Panc1 (cell line): ENCODE measurements around the gene SPACA6.

Source experiments
- POLR2AphosphoS5 ChIP-seq: IDR thresholded peaks from 2 replicates; pipeline ENCODE4 v1.6.1; 2012; ENCODE audit warnings: mild to moderate bottlenecking, low read depth, low read length, moderate library complexity
- TCF7L2 ChIP-seq: IDR thresholded peaks from 2 replicates; pipeline ENCODE4 v1.6.1; 2011; ENCODE audit warnings: mild to moderate bottlenecking, low read depth, low read length, inconsistent platforms
- TF ChIP-seq, protein P1 (sequence below): fragments of 450-650 bp; IDR thresholded peaks from 2 replicates; pipeline ENCODE4 v1.5.1; 2017; ENCODE audit warnings: mild to moderate bottlenecking
- TF ChIP-seq, protein P2 (sequence below), 2 experiments: IDR thresholded peaks; 2 replicates each; pipeline ENCODE4 v1.6.1; 2011 to 2012; ENCODE audit warnings: low read depth in 2 of 2, control low read depth in 1 of 2, low read length in 1 of 2, mild to moderate bottlenecking in 1 of 2, moderate library complexity in 1 of 2; ENCODE audit not compliant: insufficient read depth in 1 of 2

DNA sequence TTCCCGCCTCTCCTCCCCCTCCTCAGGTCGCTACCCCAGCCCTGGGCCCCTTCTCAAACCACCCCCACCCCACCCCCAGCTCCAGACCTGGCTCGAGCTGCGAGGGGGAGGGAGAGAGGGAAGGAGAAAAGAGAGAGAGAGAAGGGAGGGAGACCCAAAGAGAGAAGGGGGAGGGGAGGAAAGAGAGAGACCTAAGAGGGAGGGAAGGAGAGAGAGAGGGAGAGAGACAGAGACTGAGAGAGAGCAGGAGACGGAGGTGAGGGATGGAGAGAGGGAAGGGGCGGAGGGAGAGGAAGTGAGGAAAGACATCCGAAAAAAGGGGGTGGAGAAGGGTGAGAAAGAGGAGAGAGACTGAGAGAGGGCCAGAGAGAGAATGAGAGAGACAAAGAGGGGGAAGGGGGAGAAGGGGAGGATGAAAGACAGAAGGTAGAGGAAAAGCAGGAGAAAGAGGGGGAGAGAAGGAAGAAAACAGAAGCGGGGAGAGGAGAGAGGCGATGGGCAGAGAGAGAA, 2.0 kb upstream of the SPACA6 start:
- TF ChIP-seq, protein P1, sequence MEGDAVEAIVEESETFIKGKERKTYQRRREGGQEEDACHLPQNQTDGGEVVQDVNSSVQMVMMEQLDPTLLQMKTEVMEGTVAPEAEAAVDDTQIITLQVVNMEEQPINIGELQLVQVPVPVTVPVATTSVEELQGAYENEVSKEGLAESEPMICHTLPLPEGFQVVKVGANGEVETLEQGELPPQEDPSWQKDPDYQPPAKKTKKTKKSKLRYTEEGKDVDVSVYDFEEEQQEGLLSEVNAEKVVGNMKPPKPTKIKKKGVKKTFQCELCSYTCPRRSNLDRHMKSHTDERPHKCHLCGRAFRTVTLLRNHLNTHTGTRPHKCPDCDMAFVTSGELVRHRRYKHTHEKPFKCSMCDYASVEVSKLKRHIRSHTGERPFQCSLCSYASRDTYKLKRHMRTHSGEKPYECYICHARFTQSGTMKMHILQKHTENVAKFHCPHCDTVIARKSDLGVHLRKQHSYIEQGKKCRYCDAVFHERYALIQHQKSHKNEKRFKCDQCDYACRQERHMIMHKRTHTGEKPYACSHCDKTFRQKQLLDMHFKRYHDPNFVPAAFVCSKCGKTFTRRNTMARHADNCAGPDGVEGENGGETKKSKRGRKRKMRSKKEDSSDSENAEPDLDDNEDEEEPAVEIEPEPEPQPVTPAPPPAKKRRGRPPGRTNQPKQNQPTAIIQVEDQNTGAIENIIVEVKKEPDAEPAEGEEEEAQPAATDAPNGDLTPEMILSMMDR, result no peak
- TF ChIP-seq POLR2AphosphoS5, result no peak
- TF ChIP-seq, protein P2, sequence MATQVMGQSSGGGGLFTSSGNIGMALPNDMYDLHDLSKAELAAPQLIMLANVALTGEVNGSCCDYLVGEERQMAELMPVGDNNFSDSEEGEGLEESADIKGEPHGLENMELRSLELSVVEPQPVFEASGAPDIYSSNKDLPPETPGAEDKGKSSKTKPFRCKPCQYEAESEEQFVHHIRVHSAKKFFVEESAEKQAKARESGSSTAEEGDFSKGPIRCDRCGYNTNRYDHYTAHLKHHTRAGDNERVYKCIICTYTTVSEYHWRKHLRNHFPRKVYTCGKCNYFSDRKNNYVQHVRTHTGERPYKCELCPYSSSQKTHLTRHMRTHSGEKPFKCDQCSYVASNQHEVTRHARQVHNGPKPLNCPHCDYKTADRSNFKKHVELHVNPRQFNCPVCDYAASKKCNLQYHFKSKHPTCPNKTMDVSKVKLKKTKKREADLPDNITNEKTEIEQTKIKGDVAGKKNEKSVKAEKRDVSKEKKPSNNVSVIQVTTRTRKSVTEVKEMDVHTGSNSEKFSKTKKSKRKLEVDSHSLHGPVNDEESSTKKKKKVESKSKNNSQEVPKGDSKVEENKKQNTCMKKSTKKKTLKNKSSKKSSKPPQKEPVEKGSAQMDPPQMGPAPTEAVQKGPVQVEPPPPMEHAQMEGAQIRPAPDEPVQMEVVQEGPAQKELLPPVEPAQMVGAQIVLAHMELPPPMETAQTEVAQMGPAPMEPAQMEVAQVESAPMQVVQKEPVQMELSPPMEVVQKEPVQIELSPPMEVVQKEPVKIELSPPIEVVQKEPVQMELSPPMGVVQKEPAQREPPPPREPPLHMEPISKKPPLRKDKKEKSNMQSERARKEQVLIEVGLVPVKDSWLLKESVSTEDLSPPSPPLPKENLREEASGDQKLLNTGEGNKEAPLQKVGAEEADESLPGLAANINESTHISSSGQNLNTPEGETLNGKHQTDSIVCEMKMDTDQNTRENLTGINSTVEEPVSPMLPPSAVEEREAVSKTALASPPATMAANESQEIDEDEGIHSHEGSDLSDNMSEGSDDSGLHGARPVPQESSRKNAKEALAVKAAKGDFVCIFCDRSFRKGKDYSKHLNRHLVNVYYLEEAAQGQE (IDR thresholded peaks at IDR 0.05; ENCODE audit: insufficient read depth in 1 of 2, low read depth in 2 of 2, low read length in 1 of 2), result no peak
- TF ChIP-seq TCF7L2, result no peak
